Ramos (cell line): ENCODE results near the gene DIPK1B.

ENCODE experiments used
- in situ Hi-C: fragments of 300-500 bp; cut with MboI; formaldehyde crosslinking; loops from one replicate; pipeline ENCODE4 v1.14.3; 2022; ENCODE audit warnings: low sequenced_read_pairs; ENCODE audit not compliant: unreplicated experiment

Gene DIPK1B

GRCh38 chr9:136717399-136717798, 5.0 kb downstream of the DIPK1B start:
- in situ Hi-C loops = no loop called here

GRCh38 chr9:136718345-136719194, 6.2 kb downstream of the DIPK1B start:
- in situ Hi-C loops = no loop called here

GRCh38 chr9:136719195-136719880, 7.0 kb downstream of the DIPK1B start:
- in situ Hi-C loops = no loop called here

GRCh38 chr9:136720251-136720897, 8.0 kb downstream of the DIPK1B start:
- in situ Hi-C loops = no loop called here

- in situ Hi-C loops = no loop called here
These were observed 8.5 kb downstream of the DIPK1B start for GRCh38 chr9:136720898-136721338.

- in situ Hi-C loops = no loop called here
These were observed 9.1 kb downstream of the DIPK1B start for GRCh38 chr9:136721339-136722092.

GRCh38 chr9:136722093-136722968, 10.0 kb downstream of the DIPK1B start:
- in situ Hi-C loops = no loop called here

- in situ Hi-C loops = no loop called here
These were observed 10.6 kb downstream of the DIPK1B start for GRCh38 chr9:136722969-136723356.

- in situ Hi-C loops = no loop called here
These were observed 11.1 kb downstream of the DIPK1B start for GRCh38 chr9:136723362-136723976.

- in situ Hi-C loops = no loop called here
These were observed 11.6 kb downstream of the DIPK1B start for GRCh38 chr9:136723989-136724388.

GRCh38 chr9:136724772-136725171, 12.4 kb downstream of the DIPK1B start:
- in situ Hi-C loops = no loop called here

- in situ Hi-C loops = no loop called here
These were observed 13.2 kb downstream of the DIPK1B start for GRCh38 chr9:136725612-136726011.

GRCh38 chr9:136726118-136726517, 13.7 kb downstream of the DIPK1B start:
- in situ Hi-C loops = no loop called here

- in situ Hi-C loops = no loop called here
These were observed 14.3 kb downstream of the DIPK1B start for GRCh38 chr9:136726631-136727191.

- in situ Hi-C loops = no loop called here
These were observed 15.7 kb downstream of the DIPK1B start for GRCh38 chr9:136728080-136728547.

- in situ Hi-C loops = no loop called here
These were observed 16.3 kb downstream of the DIPK1B start for GRCh38 chr9:136728548-136729123.

GRCh38 chr9:136729144-136729543, 16.8 kb downstream of the DIPK1B start:
- in situ Hi-C loops = no loop called here

- in situ Hi-C loops = no loop called here
These were observed 17.6 kb downstream of the DIPK1B start for GRCh38 chr9:136729926-136730325.
